ENCODE data around the gene PLOD3. TPM values are rescaled to one million over a fixed set of nuclear protein-coding genes. Genes with fewer than 3 reads are reported as not detected.

The PLOD3 gene
- total and polyA plus RNA-seq, 9 of the 15 experiments (the other 6 are each of a cell fraction or from before 2014, with no cell fraction given): 2.8 to 101 (median 30.9) TPM

- TF ChIP-seq CHD7 (IDR thresholded peaks at IDR 0.05; ENCODE audit: low read depth, low read length): no peak
- no peak for TF ChIP-seq ZFX (CRISPR knock-in tag; IDR thresholded peaks at IDR 0.05)
- TF ChIP-seq SIX5 (IDR thresholded peaks at IDR 0.05; ENCODE audit: borderline replicate concordance in 1 of 2, insufficient read depth in 1 of 2, low read depth in 1 of 2, low read length in 2 of 2): no peak
- no peak for TF ChIP-seq DIDO1 (tag; IDR thresholded peaks at IDR 0.05; ENCODE audit: low read depth)
- no peak for TF ChIP-seq CBX2 (IDR thresholded peaks at IDR 0.05; ENCODE audit: insufficient read depth, low read length, poor library complexity, severe bottlenecking)
- no peak for TF ChIP-seq ZNF263 (CRISPR knock-in tag; IDR thresholded peaks at IDR 0.05; ENCODE audit: borderline replicate concordance)
- no peak for TF ChIP-seq ETV5 (CRISPR knock-in tag; IDR thresholded peaks at IDR 0.05; ENCODE audit: low read depth)
- peak; percentile 42; the same call in 1 of the 2 replicates for TF ChIP-seq ZBTB7A (IDR thresholded peaks at IDR 0.05; ENCODE audit: borderline replicate concordance, control insufficient read depth, low read depth, low read length)
- TF ChIP-seq GABPB1 (CRISPR knock-in tag; IDR thresholded peaks at IDR 0.05): 0 out of 2 replicates have a peak, but pooled peaks have one; percentile 33
- no peak for TF ChIP-seq STAT5A (IDR thresholded peaks at IDR 0.05; ENCODE audit: borderline replicate concordance, low read length)
- no peak for TF ChIP-seq ZNF764 (CRISPR knock-in tag; IDR thresholded peaks at IDR 0.05; ENCODE audit: low read depth)
- no peak for TF ChIP-seq ZNF174 (CRISPR knock-in tag; IDR thresholded peaks at IDR 0.05)
- TF ChIP-seq GMEB1 (CRISPR knock-in tag; IDR thresholded peaks at IDR 0.05): no peak
- TF ChIP-seq POU5F1 (IDR thresholded peaks at IDR 0.05; ENCODE audit: borderline replicate concordance, low read depth, low read length, partially characterized antibody): no peak
- no peak for TF ChIP-seq BCL6 (CRISPR knock-in tag; IDR thresholded peaks at IDR 0.05)
Observed at GRCh38 chr7:101235050-101235449, 17.7 kb upstream of the PLOD3 start (continued).

Measured in K562 (cell line).